HG02884 (cell line): ENCODE data around the gene PIGH.
"Not testable (repeated sequence)": the region's sequence is repeated elsewhere in the genome, so short reads cannot be mapped to it uniquely, and the experiment has no call there.

ENCODE experiments used
- ATAC-seq: cut with Tn5 transposase; IDR thresholded peaks from one replicate; pipeline ENCODE4 v1.9.1; 2021; ENCODE audit warnings: mild to moderate bottlenecking, moderate library complexity; ENCODE audit not compliant: unreplicated experiment

PIGH gene

GRCh38 chr14:67553547-67553946 is 46.5 kb downstream of the PIGH start:
- ATAC-seq = no peak

DNA sequence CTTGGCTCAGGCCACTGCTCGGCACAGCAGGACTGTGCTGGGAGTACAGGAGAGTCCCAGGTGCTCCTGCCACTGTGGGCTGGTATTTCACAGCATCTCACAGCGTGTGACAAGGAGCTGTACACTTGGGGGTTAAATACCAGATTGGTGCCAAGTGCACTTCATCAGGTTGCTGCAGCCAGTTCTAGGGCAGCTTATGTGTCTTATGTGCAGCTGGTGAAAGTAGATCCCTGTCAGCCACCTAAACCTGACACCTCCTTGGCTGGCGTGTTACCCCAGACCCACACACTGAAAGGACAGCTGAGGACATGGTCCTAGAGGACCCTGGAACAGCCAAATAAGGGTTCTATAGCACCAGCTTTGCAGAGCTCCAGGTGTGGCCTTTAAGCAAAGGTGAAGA is 48.1 kb downstream of the PIGH start:
- ATAC-seq = no peak

DNA sequence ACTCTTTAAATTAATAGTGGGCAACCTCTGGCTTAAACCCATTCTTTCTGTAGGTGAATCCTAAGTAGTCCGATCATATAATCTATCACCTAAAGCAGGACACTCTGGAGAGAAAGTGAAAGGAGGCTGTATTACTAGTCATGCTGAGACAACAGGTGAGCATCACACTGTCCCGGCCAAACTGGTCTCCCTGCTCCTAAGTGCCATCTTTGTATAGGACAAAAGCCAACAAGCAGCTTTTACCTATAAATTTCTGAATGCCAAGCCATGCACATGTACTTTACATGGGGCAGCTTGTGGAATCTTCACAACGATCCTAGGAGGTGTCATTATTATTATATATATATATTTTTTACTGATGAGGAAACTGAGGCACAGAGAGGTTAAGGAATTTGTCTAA is 48.9 kb downstream of the PIGH start:
- no peak for ATAC-seq

GRCh38 chr14:67549734-67550133 is 50.3 kb downstream of the PIGH start:
- no peak for ATAC-seq

DNA sequence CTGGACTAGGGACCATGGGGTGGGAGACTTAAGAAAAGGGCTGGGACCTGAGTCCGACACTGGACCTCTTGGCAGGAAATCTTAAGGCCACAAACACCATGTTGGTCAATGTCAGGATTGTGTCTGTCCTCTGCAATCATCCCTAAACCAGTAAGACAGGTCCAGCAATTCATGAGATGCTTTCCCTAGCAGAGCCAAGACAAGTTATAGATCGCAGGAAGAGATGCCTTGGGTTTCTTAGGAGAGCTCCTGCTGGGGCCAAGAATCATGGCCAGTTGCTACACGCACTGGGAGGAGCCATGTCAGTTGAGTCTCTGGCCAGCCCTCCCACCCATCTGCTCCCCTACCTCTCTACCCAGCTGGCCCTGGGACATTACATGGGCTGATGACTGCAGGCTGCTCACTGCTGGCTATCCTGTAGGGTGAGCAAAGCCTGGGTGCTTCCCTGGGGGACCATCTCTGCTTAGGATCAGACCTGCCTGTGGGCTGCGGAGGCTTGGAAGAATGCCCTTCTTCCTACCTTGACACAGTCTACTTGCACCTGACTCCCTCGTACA is 52.8 kb downstream of the PIGH start:
- ATAC-seq = no peak

DNA sequence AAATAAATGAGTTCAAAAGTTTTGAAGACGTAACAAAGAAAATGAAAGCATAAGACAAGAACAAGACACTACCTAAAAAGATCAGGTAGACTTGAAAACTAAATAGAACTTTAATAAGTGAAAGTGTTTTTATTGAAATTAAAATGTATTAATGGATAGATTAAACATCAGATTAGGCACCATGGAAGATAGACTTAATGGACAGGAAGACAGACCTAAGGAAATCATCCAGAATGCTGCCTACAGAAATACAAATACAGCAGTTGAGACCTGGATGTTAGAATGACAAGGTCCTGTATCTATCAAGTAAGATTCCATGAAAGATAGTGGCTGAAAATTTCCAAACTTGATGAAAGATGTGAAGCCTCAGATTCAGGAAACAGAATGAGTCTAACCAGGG is 55.5 kb downstream of the PIGH start:
- no peak for ATAC-seq

DNA sequence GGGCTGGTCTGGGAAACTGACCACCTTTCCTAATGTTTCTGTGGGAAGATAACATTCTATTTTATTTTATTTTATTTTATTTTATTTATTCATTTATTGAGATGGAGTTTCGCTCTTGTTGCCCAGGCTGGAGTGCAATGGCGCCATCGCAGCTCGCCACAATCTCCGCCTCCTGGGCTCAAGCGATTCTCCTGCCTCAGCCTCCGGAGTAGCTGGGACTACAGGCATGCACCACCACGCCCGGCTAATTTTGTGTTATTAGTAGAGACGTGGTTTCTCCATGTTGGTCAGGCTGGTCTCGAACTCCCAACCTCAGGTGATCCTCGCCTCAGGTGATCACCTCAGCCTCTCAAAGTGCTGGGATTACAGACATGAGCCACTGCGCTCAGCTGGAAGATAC is 57.4 kb downstream of the PIGH start:
- not testable (repeated sequence) for ATAC-seq

- no peak for ATAC-seq
Observed at GRCh38 chr14:67541448-67542387, 58.4 kb downstream of the PIGH start.
